Aorta (tissue), 5 donors: Measurements from ENCODE around the gene OOSP1. TPM values are rescaled to one million over a fixed set of nuclear protein-coding genes. Genes with fewer than 3 reads are reported as not detected.
"Not testable (repeated sequence)": the region's sequence is repeated elsewhere in the genome, so short reads cannot be mapped to it uniquely, and the experiment has no call there.

Experiments used
- ATAC-seq: fragments of 200-7000 bp; cut with Tn5 transposase; one replicate; pipeline ENCODE4 v1.9.1; 2022; ENCODE audit warnings: moderate library complexity; ENCODE audit not compliant: low FRiP score
- DNase-seq, 2 donors: peaks; one replicate each; pipeline ENCODE4 v3.0.0-alpha.2; 2020
- H3K27ac ChIP-seq, 2 donors: one replicate each; pipeline ENCODE4 v1.5.1; 2013; ENCODE audit warnings: low read length in 2 of 2, mild to moderate bottlenecking in 2 of 2, moderate library complexity in 2 of 2, control low read depth in 1 of 2, inconsistent platforms in 1 of 2, low read depth in 1 of 2
- H3K27me3 ChIP-seq, 2 donors: one replicate each; pipeline ENCODE4 v1.6.1; 2013; ENCODE audit warnings: control low read depth in 1 of 2, low read length in 1 of 2, mild to moderate bottlenecking in 1 of 2, moderate library complexity in 1 of 2; ENCODE audit not compliant: insufficient read depth in 2 of 2, control insufficient read depth in 1 of 2
- H3K36me3 ChIP-seq, 2 donors: one replicate each; pipeline ENCODE4 v1.6.1; 2013; ENCODE audit warnings: control low read depth in 1 of 2, low read length in 1 of 2, mild to moderate bottlenecking in 1 of 2; ENCODE audit not compliant: insufficient read depth in 2 of 2, control insufficient read depth in 1 of 2
- H3K4me1 ChIP-seq, 2 donors: one replicate each; pipeline ENCODE4 v1.6.1; 2013; ENCODE audit warnings: low read length in 2 of 2, control low read depth in 1 of 2, mild to moderate bottlenecking in 1 of 2, moderate library complexity in 1 of 2; ENCODE audit not compliant: insufficient read depth in 2 of 2, control insufficient read depth in 1 of 2
- H3K4me3 ChIP-seq, 2 donors: one replicate each; pipeline ENCODE4 v1.5.1; 2013; ENCODE audit warnings: low read length in 2 of 2, control low read depth in 1 of 2, mild to moderate bottlenecking in 1 of 2
- H3K9me3 ChIP-seq: one replicate; pipeline ENCODE4 v1.6.1; 2013; ENCODE audit warnings: mild to moderate bottlenecking, low read length; ENCODE audit not compliant: control insufficient read depth
- WGBS, 2 donors: extraction: QIAGEN DNeasy Blood & Tissue Kit; methylation state at CpG; one replicate each; pipeline ENCODE4 v1.1.7; 2013; 5-methylcytosine and 5-hydroxymethylcytosine counted together
- intact Hi-C, 2 donors: fragments of 100-400 bp; cut with DNase I; formaldehyde crosslinking; loops; one replicate each; pipeline versions ENCODE4 v1.14.2 to v1.15.0; 2022
- polyA plus RNA-seq, 2 donors: library from polyadenylated mRNA; stranded (reverse); fragments of 200-250 nt; gene quantifications; one replicate each; pipeline ENCODE4 v1.2.3, GENCODE V29; 2013
- total RNA-seq, 2 donors: library from RNA; stranded (reverse); fragmentation: NEBNext Ultra II Directional; extraction: Animal tissue kit (Norgen Biotek cat#: 25700); gene quantifications; one replicate each; pipeline ENCODE4 v1.2.1, GENCODE V29; 2021
- donor health status: healthy with polysubstance abuse.
- donor health status: Bipolar disorder and iron deficiency.
- donor health status: DM: no; HTN: no; CAD: no.
- donor health status: DM: no; HTN: no; CAD: no.
- donor health status: DM: yes; HTN: yes; CAD: no.

The OOSP1 gene
- total and polyA plus RNA-seq, 4 donors, result not detected

DNA sequence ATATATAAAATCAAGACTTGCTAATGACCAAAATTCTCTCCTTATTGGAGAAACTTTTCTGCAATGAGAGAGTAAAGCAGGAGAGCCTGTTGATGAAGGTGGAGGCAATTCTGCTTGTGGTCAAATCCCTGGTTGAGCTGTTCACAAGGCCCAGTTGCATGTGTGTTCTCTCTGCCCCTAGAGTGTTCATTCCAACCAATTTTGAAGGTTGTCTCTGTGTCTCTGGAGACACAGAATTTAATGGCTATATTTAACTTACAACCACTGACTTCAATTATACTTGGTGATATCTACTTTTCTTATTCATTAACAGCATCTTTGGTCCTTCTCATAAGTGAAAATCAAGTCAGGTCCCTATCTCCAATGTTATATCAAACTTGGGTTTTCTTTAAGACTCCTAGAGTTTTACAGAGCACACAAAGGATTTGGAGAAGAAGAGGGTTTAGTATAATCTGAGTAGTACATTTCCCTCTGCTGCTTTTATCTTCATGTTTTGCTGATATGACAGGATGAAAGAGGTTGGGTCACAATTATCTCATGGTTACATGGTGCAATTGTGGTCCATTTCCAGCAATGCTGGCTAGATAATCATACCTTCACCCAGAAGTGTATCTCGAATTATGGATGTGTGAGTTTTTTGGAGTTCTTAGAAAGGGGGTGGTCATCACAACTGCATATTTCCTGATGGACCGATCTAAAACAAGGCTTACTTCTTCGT lies 29.6 kb downstream of the OOSP1 start:
- no peaks in the 10 kb centered on the region for H3K4me1 ChIP-seq
- 91% methylated on average over 3 of the region's 3 CpGs for WGBS, 2 donors
- H3K36me3 ChIP-seq, result no peaks in the 10 kb centered on the region
- intact Hi-C loops, result no loop called here
- H3K4me3 ChIP-seq, result no peak overlapping the region
- H3K9me3 ChIP-seq, result no peaks in the 10 kb centered on the region
- no peak overlapping the region for H3K27ac ChIP-seq
- H3K27me3 ChIP-seq, result no peaks in the 10 kb centered on the region
- DNase-seq, result no peak
- ATAC-seq, result no peak

DNA sequence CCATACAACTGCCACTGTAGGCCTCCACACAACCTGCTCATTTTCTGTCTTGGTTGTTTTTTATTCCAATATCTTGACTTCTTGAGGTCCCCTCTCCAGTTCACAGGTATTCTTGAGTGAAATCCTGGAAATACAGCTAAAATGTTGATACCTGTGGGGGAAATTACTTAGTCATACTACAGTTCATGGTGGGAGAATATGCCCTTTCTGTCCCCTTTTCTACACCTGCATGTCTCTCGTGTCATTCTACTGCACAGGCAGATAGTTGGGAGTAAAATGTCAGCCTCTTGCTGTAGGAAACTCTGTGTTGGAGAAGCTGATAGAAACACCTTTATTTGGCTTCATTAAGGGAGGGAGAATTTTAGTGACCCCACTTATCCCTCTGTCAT lies 30.2 kb downstream of the OOSP1 start:
- ATAC-seq, result no peak

DNA sequence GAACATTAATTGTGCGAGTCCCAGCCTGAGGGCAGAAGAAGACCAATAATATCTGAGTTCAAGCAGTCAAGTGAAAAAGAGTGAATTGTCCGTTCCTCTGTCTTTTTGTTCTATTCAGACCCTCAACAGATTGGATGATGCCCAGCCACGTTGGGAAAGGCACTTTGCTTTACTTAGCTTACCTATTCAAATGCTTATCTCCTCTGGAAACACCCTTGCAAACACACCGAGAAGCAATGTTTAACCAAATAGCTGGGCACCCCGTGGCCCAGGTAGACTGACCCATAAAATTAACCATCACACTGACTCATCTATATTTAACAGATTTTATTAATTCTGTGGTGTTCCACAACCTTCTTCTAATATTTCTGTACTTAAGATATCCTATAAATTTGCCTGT lies 34.9 kb downstream of the OOSP1 start:
- no peaks in the 10 kb centered on the region for H3K4me1 ChIP-seq
- intact Hi-C loops, result no loop called here
- H3K9me3 ChIP-seq, result no peaks in the 10 kb centered on the region
- no peak overlapping the region for H3K27ac ChIP-seq
- no peak for DNase-seq
- H3K4me3 ChIP-seq, result no peak overlapping the region
- H3K36me3 ChIP-seq, result no peaks in the 10 kb centered on the region
- no peaks in the 10 kb centered on the region for H3K27me3 ChIP-seq
- WGBS, 2 donors, result 65 to 69% methylated on average over 5 of the region's 5 CpGs
- ATAC-seq, result no peak

More for the DNA sequence above, 30.2 kb downstream of the OOSP1 start:
- no peak overlapping the region for H3K4me3 ChIP-seq
- no peaks in the 10 kb centered on the region for H3K27me3 ChIP-seq
- no peak for DNase-seq
- H3K27ac ChIP-seq, result no peak overlapping the region
- no peaks in the 10 kb centered on the region for H3K9me3 ChIP-seq
- no peaks in the 10 kb centered on the region for H3K4me1 ChIP-seq
- H3K36me3 ChIP-seq, result no peaks in the 10 kb centered on the region
- WGBS, 2 donors, result 76 to 89% methylated on average over 1 of the region's 1 CpG
- intact Hi-C loops, result no loop called here

DNA sequence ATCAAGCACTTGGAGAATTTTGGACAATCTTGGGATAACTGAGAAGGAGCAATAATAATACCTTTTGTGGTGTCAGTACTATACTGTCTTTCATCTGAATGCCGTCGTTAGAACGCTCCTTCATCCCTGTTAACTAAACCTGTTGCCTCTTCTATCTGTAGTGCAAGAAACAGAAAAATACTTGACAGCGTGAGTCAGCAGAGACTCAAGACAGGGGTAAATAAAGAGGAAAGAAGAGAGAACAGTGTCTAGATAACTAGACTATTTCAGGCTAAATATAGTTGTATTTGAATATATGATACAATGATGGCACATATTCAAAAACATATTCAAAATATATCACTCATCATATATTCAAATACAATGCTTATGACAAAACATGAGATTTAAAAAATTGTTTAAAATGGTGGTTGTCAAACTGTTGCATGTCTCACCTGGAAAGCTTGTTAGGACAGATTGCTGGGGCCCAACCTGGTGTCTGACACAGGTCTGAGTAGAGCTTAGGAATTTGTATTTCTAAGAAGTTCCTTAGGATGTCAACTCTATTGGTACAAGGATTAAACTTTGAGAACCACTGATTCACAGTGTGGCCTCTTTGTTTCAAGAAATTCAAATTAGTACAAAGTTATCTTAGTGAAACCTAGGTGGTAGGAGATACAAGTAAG lies 43.0 kb downstream of the OOSP1 start:
- Histone ChIP-seq H3K4me1 (no peaks in the 10 kb centered on the region), H3K9me3 (no peaks in the 10 kb centered on the region), H3K27me3 (no peaks in the 10 kb centered on the region), H3K36me3 (no peaks in the 10 kb centered on the region), H3K4me3 (no peak overlapping the region), H3K27ac (no peak overlapping the region)
- 94 to 96% methylated on average over 4 of the region's 4 CpGs for WGBS, 2 donors
- ATAC-seq (no peak), DNase-seq (no peak)
- intact Hi-C loops, result no loop called here

GRCh38 chr11:59982037-59982436 lies 43.8 kb downstream of the OOSP1 start:
- ATAC-seq, H3K27ac ChIP-seq, H3K27me3 ChIP-seq, intact Hi-C loops, H3K9me3 ChIP-seq, H3K4me3 ChIP-seq, H3K36me3 ChIP-seq, H3K4me1 ChIP-seq, DNase-seq: not testable (repeated sequence)
- 66 to 86% methylated on average over 4 of the region's 4 CpGs for WGBS, 2 donors

GRCh38 chr11:59983212-59983611 lies 45.0 kb downstream of the OOSP1 start:
- no peak for DNase-seq
- Histone ChIP-seq H3K4me3 (no peak overlapping the region), H3K4me1 (no peaks in the 10 kb centered on the region), H3K27me3 (no peaks in the 10 kb centered on the region), H3K36me3 (no peaks in the 10 kb centered on the region), H3K27ac (no peak overlapping the region), H3K9me3 (no peaks in the 10 kb centered on the region)
- 81 to 85% methylated on average over 1 of the region's 1 CpG for WGBS, 2 donors
- ATAC-seq, result no peak
- intact Hi-C loops, result no loop called here

GRCh38 chr11:59984368-59984767 lies 46.1 kb downstream of the OOSP1 start:
- Histone ChIP-seq H3K36me3 (no peaks in the 10 kb centered on the region), H3K27ac (no peak overlapping the region), H3K4me1 (no peaks in the 10 kb centered on the region), H3K9me3 (no peaks in the 10 kb centered on the region), H3K4me3 (no peak overlapping the region), H3K27me3 (no peaks in the 10 kb centered on the region)
- WGBS, 2 donors, result 85 to 89% methylated on average over 3 of the region's 3 CpGs
- intact Hi-C loops, result no loop called here
- ATAC-seq (no peak), DNase-seq (no peak)

DNA sequence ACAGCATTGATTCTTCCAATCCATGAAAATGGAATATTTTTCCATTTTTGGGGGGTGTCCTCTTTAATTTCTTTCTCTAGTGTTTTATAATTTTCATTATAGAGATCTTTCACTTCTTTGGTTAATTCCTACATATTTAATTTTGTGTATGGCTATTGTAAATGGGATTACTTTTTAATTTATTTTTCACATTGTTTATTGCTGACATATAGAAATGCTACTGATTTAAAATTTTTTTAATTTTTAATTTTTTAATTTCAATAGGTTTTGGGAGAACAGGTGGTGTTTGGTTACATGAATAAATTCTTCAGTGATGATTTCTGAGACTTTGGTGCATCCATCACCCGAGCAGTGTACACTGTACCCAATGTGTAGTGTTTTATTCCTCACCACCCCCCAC lies 52.2 kb downstream of the OOSP1 start:
- Histone ChIP-seq H3K27me3 (no peaks in the 10 kb centered on the region), H3K4me3 (no peak overlapping the region), H3K36me3 (no peaks in the 10 kb centered on the region), H3K4me1 (no peaks in the 10 kb centered on the region), H3K27ac (no peak overlapping the region), H3K9me3 (no peaks in the 10 kb centered on the region)
- ATAC-seq, result no peak
- WGBS, 2 donors, result 59 to 71% methylated on average over 1 of the region's 1 CpG
- no peak for DNase-seq
- intact Hi-C loops, result no loop called here

DNA sequence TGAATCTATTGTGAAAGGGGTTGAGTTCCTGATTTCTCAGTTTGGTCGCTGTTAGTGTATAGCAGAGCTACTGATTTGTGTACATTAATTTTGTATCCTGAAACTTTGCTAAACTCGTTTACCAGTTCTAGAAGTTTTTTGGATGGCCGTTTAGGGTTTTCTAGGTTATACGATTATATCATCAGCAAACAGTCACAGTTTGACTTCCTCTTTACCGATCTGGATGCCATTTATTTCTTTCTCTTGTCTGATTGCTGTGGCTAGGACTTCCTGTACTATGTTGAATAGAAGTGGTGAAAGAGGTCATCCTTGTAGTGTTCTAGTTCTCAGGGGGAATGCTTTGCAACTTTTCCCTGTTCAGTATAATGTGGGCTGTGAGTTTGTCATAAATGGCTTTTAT lies 54.2 kb downstream of the OOSP1 start:
- intact Hi-C loops, result no loop called here
- no peak overlapping the region for H3K27ac ChIP-seq
- H3K27me3 ChIP-seq, result no peaks in the 10 kb centered on the region
- 78 to 79% methylated on average over 5 of the region's 5 CpGs for WGBS, 2 donors
- no peak for DNase-seq
- no peaks in the 10 kb centered on the region for H3K9me3 ChIP-seq
- ATAC-seq, result no peak
- H3K4me1 ChIP-seq, result no peaks in the 10 kb centered on the region
- H3K4me3 ChIP-seq, result no peak overlapping the region
- H3K36me3 ChIP-seq, result no peaks in the 10 kb centered on the region
